ENCODE results near the gene RRP9.

DNA sequence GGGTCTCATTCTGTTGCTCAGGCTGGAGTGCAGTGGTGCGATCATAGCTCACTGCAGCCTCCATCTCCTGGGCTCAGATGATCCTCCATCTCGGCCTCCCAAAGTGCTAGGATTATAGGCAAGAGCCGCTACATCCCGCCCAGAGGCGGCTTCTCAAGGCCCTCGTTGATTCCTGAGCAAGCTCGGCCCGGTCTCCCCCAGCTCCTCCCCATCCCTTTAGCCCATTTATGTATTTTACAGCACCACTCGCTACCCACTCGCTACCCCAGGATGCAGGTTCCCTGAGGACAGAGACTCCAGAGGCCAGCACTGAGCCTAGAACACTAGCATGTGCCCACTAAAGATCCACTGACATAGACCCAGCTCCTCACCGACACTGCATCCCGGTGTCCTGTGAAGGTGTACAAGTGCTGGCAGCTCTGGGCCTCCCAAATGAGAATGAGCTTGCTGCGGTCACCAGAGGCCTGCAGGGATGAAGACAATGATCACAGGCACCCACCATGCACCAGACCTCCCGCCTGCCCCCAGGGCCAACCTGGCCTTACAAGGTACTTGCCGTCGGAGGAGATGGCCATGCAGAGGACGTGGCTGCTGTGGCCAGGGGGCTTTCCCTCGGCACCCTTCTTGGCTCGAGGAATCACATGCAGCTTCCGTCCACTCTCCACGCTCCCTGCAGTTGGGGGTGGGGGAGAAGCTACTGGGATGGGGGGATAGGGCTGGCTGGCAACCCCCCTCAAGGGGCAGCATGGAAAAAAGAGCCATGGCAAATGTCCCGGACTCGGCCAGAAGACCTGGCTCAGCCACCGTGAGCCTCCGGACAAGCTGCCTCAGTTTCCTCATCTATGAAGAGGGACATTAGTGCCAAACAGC, 5.6 kb downstream of the RRP9 start:
- no peak for TF ChIP-seq RAD21 (IDR thresholded peaks at IDR 0.05; ENCODE audit: low read depth)
- TF ChIP-seq CREB1 (IDR thresholded peaks at IDR 0.05; ENCODE audit: low read depth): no peak
- TF ChIP-seq TAF1 (IDR thresholded peaks at IDR 0.05; ENCODE audit: low read depth): no peak
- TF ChIP-seq, protein P1, sequence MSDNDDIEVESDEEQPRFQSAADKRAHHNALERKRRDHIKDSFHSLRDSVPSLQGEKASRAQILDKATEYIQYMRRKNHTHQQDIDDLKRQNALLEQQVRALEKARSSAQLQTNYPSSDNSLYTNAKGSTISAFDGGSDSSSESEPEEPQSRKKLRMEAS (IDR thresholded peaks at IDR 0.05): no peak
- TF ChIP-seq YY1 (IDR thresholded peaks at IDR 0.05; ENCODE audit: low read depth): no peak
- TF ChIP-seq USF1 (IDR thresholded peaks at IDR 0.05): no peak
- TF ChIP-seq ZBTB7A (IDR thresholded peaks at IDR 0.05; ENCODE audit: low read depth): no peak
- no peak for TF ChIP-seq CEBPB (IDR thresholded peaks at IDR 0.05)
- no peak for TF ChIP-seq FOXM1 (IDR thresholded peaks at IDR 0.05; ENCODE audit: borderline replicate concordance, low read depth)
